NCI-H1092 treated with DMSO at 0.1 percent for 48 hours (cell line): ENCODE measurements around the gene SDHAF1.
"Not testable (repeated sequence)": the region's sequence is repeated elsewhere in the genome, so short reads cannot be mapped to it uniquely, and the experiment has no call there.

Source experiments
- DNase-seq: peaks from one replicate; lab custom pipeline; 2025; lab: John Stamatoyannopoulos, UW

Gene SDHAF1

DNA sequence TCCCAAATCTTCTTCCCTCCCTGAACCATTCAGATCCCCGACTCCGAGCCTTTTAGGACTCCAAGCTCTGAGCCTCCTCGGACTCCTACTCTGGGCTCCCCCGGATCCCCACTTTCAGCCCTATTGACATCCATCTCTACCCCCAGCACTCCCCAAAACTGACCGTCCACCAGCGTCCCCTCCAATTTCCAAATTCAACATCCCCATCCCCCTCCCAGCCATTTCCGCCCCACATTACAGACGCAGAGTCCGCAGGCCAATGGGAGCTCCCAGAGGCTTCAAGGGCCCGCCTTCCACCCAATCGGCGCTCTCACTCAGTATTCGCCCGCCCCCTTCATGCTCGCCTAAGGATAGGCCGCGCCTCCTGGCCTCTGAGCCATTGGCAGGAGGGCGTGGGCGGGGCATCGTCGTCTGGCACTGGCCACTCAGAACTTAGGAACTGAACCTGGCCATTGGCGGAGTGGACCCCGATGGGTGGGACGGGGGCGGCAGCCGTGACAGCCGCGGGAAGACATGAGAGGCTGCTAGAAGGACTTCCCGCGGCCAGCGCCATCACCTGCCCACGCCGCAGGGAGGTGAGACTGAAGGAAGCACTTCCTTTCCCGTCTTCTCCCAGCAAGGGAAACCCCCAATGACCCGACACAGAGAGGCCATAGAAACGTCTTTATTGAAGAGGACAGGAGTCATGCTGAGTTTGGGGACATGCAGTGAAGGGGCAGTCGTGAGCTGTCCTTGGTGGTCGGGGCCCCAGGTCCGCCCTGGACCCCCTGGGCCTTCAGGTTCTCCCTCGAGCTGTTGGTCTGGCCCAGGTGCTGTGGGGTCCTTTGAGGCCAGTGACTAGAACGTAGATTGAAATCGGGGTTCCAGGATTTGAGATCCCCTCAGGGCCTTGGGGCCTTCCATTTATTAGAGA, 19.3 kb downstream of the SDHAF1 start, which contains the start of gene ALKBH6:
Gene ALKBH6 (minus strand): TSS at position 202 of the 913 bp plus-strand sequence. CDS start 816 bp downstream, outside the sequence.
- peak; percentile 97 for DNase-seq

DNA sequence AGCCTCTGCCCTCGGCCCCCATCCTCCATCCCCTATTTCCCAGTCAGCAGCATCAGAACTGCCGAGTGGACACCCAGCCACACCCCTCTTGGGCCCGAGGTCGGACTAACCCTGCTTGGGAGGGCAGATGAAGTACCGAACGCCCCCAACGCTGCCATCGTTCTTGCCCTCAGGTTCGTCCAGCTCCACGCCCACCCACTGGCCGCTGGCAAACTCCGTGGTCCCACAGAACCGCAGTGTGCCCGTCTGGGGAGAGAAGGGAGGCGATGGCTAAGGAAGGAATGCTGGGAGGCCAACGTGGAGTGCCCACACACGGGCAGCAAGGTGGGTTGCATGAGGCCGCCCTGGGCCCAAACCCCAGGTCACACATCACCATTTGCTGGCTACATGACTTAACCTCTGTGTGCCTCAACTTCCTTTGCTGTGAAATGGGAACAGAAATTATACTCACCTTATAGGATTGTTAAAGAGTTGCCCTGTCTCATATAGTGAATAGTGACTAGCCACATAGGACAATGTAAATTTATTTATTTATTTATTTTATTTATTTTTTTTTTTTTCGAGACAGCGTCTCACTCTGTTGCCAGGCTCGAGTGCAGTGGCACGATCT, 24.2 kb downstream of the SDHAF1 start:
- no peak for DNase-seq

- no peak for DNase-seq
Measured at GRCh38 chr19:36023432-36023831, 28.4 kb downstream of the SDHAF1 start.

DNA sequence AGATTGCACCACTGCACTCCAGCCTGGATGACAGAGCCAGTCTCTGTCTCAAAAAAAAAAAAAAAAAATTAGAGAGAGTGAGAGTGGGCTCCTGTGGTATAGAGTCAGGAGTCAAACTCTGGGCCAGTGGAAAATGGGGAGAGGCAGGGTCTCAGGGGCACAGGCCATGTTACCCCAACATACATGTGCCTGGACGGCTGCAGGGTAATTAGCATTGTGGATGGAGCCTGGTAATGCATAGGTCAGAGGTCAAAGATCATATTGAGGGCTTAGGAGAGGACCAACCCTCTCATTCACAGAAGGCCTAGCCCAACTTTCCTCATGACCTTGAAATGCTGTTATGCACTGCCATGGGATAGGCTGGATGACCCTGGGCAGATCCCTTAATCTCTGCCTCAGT, 30.6 kb downstream of the SDHAF1 start:
- no peak for DNase-seq

- no peak for DNase-seq
Measured at GRCh38 chr19:36026091-36026876, 31.3 kb downstream of the SDHAF1 start.

DNA sequence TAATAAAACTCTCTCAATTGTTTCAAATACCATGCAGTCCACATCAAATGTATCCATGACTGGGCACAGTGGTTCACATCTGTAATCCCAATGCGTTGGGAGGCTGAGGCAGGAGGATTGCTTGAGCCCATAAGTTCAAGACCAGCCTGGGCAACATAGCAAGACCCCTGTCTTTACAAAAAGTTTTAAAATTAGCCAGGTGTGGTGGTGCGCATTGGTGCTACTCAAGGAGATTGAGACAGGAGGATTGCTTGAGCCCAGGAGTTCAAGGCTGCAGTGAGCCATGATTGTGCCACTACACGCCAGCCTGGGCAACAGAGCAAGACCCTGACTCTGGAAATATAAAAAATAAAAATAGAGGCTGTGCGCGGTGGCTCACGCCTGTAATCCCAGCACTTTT, 32.7 kb downstream of the SDHAF1 start:
- no peak for DNase-seq

DNA sequence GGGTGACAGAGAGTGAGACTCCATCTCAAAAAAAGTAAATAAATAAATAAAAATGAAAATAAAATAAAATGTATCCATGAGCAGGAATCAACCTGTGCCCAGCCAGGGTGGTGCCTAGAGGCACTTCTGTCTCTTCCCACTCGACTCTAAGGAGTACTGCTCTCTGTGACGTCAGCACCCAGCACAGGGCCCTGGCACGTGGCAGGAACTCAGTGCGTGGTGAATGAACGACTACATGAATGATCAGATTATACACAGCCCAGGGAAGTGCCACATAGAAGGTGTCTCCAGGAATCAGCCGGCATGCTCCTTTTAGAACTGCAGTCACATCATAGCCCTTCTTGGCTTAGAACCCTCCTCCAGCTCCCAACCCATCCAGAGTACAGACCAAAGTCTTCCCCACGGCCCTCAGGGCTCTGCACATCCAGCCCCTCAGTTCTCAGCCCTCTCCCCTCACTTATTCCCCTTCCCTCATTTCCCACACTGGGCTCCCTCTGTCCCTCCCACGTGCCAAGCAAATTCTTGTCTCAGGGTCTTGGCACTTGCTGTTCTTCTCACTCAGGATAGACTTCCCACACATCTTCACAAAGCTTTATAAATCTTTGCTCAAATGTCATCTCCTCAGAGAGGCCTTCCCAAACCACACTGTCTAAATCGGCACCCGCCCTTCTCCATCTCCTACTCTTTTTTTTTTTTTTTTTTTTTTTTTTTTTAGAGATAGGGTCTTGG, 33.5 kb downstream of the SDHAF1 start:
- no peak for DNase-seq

GRCh38 chr19:36030264-36031148, 35.5 kb downstream of the SDHAF1 start:
- DNase-seq, result no peak

- DNase-seq, result no peak
Measured at GRCh38 chr19:36031308-36031707, 36.3 kb downstream of the SDHAF1 start.

GRCh38 chr19:36032251-36033104, 37.5 kb downstream of the SDHAF1 start, which contains the start of gene CLIP3:
CLIP3 (minus strand) TSS chr19:36032873; CDS start chr19:36032357, 516 bp downstream.
- DNase-seq, result peak; percentile 55

- DNase-seq, result no peak
Measured at GRCh38 chr19:36040495-36040894, 45.5 kb downstream of the SDHAF1 start.

DNA sequence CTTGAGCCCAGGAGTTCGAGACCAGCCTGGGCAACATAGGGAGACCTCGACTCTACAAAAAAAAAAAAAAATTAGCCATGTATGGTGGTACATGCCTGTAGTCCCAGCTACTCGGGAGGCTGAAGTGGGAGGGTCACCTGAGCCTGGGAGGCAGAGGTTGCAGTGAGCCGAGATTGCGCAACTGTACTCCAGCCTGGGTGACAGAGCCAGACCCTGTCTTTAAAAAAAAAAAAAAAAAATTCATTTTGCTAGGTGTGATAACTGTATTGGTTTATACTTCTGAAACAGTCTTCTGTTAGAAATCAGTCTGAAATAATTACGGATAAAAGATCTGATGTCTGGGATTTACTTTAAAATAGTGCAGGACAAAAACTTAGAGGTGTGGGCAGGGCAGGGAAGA, 46.1 kb downstream of the SDHAF1 start:
- not testable (repeated sequence) for DNase-seq

GRCh38 chr19:36041831-36042230, 46.8 kb downstream of the SDHAF1 start:
- no peak for DNase-seq

DNA sequence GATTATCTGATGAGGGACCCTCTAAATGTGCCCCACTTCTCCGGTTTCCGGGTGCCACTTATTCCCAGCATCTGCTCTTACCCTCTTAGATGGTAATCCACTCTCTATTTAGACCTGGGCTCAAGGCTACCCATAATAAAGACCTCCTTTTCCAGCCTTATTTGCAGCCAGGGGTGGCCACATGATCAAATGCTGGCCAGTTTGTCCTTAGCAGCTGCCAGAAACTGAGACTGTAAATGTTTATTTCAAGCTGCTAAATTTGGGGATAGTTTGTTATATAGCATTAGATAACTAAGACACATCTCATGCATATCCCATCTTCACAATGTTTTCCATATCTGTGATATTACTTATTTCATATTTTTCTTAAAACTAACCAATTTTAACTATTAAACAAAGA, 49.0 kb downstream of the SDHAF1 start:
- no peak for DNase-seq
